ENCODE measurements around the gene MBOAT2.

MBOAT2 gene

GRCh38 chr2:9008951-9009664, 5.6 kb upstream of the MBOAT2 start:
- peaks cover 10% of the 10 kb centered on the region for H3K79me2 ChIP-seq (ENCODE audit: insufficient read depth, low read length)
- no peak overlapping the region for H3K9ac ChIP-seq (ENCODE audit: low read depth, low read length, poor library complexity, severe bottlenecking)
- no peak overlapping the region for H2AFZ ChIP-seq (ENCODE audit: low read length)
- H3K27me3 ChIP-seq (ENCODE audit: insufficient read depth, low read length, poor library complexity, severe bottlenecking) = no peaks in the 10 kb centered on the region
- H3K4me1 ChIP-seq (ENCODE audit: insufficient read depth, low read length, poor library complexity, severe bottlenecking) = peaks cover 8% of the 10 kb centered on the region
- H3K4me3 ChIP-seq (ENCODE audit: low read length, poor library complexity, severe bottlenecking) = no peak overlapping the region
- no peaks in the 10 kb centered on the region for H3K36me3 ChIP-seq (ENCODE audit: insufficient read depth, low read length)
- H3K9me3 ChIP-seq (ENCODE audit: insufficient read depth, low read depth, low read length) = no peaks in the 10 kb centered on the region
- TF ChIP-seq CTCF (conservative IDR thresholded peaks at IDR 0.05; ENCODE audit: low read length) (no peak), EZH2phosphoT487 (IDR thresholded peaks at IDR 0.05; ENCODE audit: borderline replicate concordance) (no peak)
- no peak overlapping the region for H3K4me2 ChIP-seq (ENCODE audit: low read depth, low read length, poor library complexity, severe bottlenecking)
- H3F3A ChIP-seq (ENCODE audit: low read depth) = no peaks in the 10 kb centered on the region
- no peaks in the 10 kb centered on the region for H4K20me1 ChIP-seq (ENCODE audit: insufficient read depth, low read length, poor library complexity, severe bottlenecking)
- no peaks in the 10 kb centered on the region for H3K9me2 ChIP-seq (replicated peaks; ENCODE audit: low read depth, low read length)

GRCh38 chr2:9006368-9006767, 2.9 kb upstream of the MBOAT2 start:
- H3K4me3 ChIP-seq (ENCODE audit: low read length, poor library complexity, severe bottlenecking) = no peak overlapping the region
- H3K4me2 ChIP-seq (ENCODE audit: low read depth, low read length, poor library complexity, severe bottlenecking) = no peak overlapping the region
- no peaks in the 10 kb centered on the region for H3K9me3 ChIP-seq (ENCODE audit: insufficient read depth, low read depth, low read length)
- no peaks in the 10 kb centered on the region for H3K36me3 ChIP-seq (ENCODE audit: insufficient read depth, low read length)
- H3K9ac ChIP-seq (ENCODE audit: low read depth, low read length, poor library complexity, severe bottlenecking) = no peak overlapping the region
- TF ChIP-seq CTCF (conservative IDR thresholded peaks at IDR 0.05; ENCODE audit: low read length) = no peak
- TF ChIP-seq EZH2phosphoT487 (IDR thresholded peaks at IDR 0.05; ENCODE audit: borderline replicate concordance) = no peak
- H3K4me1 ChIP-seq (ENCODE audit: insufficient read depth, low read length, poor library complexity, severe bottlenecking) = peaks cover 23% of the 10 kb centered on the region
- H3K79me2 ChIP-seq (ENCODE audit: insufficient read depth, low read length) = peaks cover 31% of the 10 kb centered on the region
- H3F3A ChIP-seq (ENCODE audit: low read depth) = no peaks in the 10 kb centered on the region
- no peak overlapping the region for H2AFZ ChIP-seq (ENCODE audit: low read length)
- no peaks in the 10 kb centered on the region for H3K9me2 ChIP-seq (replicated peaks; ENCODE audit: low read depth, low read length)
- H3K27me3 ChIP-seq (ENCODE audit: insufficient read depth, low read length, poor library complexity, severe bottlenecking) = no peaks in the 10 kb centered on the region
- peaks cover 11% of the 10 kb centered on the region for H4K20me1 ChIP-seq (ENCODE audit: insufficient read depth, low read length, poor library complexity, severe bottlenecking)

- Histone ChIP-seq H3K9ac (ENCODE audit: low read depth, low read length, poor library complexity, severe bottlenecking) (peak overlapping the region; percentile 91), H3K9me3 (ENCODE audit: insufficient read depth, low read depth, low read length) (no peaks in the 10 kb centered on the region), H3K4me3 (ENCODE audit: low read length, poor library complexity, severe bottlenecking) (peak overlapping the region; percentile 81), H3K27me3 (ENCODE audit: insufficient read depth, low read length, poor library complexity, severe bottlenecking) (no peaks in the 10 kb centered on the region), H3K79me2 (ENCODE audit: insufficient read depth, low read length) (peaks cover 45% of the 10 kb centered on the region), H3F3A (ENCODE audit: low read depth) (no peaks in the 10 kb centered on the region), H4K20me1 (ENCODE audit: insufficient read depth, low read length, poor library complexity, severe bottlenecking) (peaks cover 16% of the 10 kb centered on the region), H3K4me2 (ENCODE audit: low read depth, low read length, poor library complexity, severe bottlenecking) (peak overlapping the region; percentile 83), H3K36me3 (ENCODE audit: insufficient read depth, low read length) (no peaks in the 10 kb centered on the region), H3K4me1 (ENCODE audit: insufficient read depth, low read length, poor library complexity, severe bottlenecking) (peaks cover 37% of the 10 kb centered on the region), H3K9me2 (replicated peaks; ENCODE audit: low read depth, low read length) (no peaks in the 10 kb centered on the region), H2AFZ (ENCODE audit: low read length) (peak overlapping the region; percentile 72)
- TF ChIP-seq CTCF (conservative IDR thresholded peaks at IDR 0.05; ENCODE audit: low read length) (no peak), EZH2phosphoT487 (IDR thresholded peaks at IDR 0.05; ENCODE audit: borderline replicate concordance) (no peak)
Observed at GRCh38 chr2:9004338-9005204, 1.1 kb upstream of the MBOAT2 start.

Measured in Loucy (cell line).